ENCODE results near the gene WHRN.

The WHRN gene

DNA sequence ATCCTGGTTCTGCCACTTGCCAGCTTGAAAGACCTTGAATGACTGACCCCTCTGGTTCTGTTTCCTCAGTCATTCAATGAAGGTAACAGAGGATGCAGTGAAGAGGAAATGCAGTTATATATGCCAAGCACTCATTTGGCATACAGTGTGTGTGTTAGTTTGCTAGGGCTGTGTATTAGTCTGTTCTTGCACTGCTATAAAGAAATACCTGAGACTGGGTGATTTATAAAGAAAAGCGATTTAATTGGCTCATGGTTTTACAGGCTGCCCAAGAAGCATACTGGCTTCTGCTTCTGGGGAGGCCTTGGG lies 8.6 kb upstream of the WHRN start:
- DNase-seq (ENCODE audit: low spot score): no peak

DNA sequence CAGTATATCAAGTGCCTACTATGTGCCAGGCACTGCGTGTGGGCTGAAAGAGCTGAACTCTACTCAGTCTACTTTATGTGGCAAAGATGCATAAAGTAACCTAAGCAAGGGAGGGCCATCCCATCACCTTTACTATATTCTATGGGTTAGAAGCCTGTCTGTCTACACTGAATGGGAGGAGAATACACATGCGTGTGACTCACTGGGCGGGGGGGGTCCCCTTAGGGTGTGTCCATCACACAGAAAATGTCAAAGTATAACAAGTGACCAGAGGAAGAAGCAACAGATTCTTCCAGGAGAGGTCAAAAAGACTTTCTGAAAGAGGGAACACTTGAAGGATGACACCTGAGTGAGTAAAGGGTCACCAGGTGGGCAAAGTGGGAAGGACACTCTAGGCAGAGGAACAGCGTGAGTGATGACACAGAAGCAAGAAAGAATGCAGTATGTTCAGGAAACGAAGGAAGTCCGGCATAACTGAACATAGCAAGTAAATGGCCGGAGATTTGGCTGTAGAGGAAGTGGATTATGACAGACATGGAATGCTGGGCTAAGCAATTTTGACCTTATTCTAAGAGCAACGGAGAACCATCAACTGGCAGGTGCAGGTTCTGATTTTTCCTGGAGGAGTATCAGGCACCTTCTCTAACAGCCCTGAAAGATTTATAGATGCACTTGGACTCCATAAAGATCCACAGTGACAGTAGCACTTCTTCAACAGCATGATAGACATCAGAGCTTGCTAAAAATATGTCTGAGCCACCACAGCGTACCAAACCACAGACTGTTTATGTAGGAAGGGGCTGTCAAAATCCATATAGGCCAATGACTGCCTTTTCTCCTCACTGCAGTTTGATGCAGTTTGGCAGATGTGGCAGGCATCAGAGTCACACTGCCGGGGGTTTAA lies 8.0 kb upstream of the WHRN start:
- no peak for DNase-seq (ENCODE audit: low spot score)

GRCh38 chr9:114511978-114512874 lies 7.0 kb upstream of the WHRN start:
- no peak for DNase-seq (ENCODE audit: low spot score)

- DNase-seq (ENCODE audit: low spot score): no peak
These were observed 2.5 kb upstream of the WHRN start for GRCh38 chr9:114507726-114508125.

DNA sequence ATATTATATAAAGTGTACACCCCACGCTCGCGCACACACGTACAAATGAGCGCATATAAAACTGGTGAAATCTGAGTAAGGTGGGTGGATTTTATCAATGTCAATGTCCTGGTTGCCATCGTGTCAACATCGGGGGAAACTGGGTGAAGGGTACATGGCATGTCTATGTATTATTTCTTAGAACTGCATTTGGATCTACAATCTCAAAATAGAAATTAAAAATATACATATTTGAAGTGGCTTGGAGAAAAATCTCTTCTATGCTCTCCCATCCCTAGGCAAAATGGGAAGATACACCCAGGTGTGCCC lies 763 bp upstream of the WHRN start:
- no peak for DNase-seq (ENCODE audit: low spot score)

DNA sequence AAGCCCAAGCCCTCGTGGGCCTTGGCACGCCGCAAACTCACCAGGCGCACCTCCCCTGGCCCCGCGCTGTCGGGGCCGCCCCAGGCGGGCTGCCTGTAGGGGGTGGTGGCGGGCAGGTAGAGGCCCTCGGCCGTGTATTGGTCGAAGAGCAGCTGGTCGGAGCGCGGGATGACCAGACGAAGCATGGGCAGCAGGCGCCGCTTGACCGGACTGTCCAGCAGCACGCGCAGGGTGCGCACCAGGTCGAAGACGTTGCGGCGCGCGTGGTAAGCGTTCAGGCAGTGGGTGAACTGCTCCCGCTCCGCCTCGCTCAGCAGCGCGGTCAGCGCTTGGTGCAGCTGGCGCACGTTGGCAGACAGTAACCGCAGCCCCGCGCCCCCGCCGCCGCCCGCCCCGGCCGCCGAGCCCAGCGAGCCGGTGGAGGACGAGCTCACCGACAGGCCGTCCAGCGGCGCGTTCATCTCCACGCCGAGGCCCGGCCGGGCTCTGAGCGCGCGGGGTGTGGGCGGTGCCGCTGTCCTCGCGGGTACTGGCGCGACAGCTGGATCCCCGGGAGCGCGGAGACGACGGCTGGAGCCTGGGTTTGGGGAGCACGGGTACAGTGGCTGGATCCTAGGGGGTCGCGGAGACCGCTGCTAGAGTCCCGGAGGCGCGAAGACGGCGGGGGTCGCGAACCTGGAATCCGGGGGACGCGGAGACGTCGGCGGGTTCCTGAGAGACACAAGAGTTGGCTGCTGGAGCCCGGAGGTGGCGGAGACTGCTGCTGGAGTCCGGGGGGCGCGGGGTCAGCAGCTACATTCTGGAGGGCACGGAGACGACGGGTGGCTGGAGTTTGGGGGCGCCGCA lies 709 bp downstream of the WHRN start:
- peak; percentile 83 for DNase-seq (ENCODE audit: low spot score)

- DNase-seq (ENCODE audit: low spot score): no peak
These were observed 1.5 kb downstream of the WHRN start for GRCh38 chr9:114503522-114504340.

GRCh38 chr9:114503009-114503408 lies 2.3 kb downstream of the WHRN start:
- DNase-seq (ENCODE audit: low spot score): no peak

DNA sequence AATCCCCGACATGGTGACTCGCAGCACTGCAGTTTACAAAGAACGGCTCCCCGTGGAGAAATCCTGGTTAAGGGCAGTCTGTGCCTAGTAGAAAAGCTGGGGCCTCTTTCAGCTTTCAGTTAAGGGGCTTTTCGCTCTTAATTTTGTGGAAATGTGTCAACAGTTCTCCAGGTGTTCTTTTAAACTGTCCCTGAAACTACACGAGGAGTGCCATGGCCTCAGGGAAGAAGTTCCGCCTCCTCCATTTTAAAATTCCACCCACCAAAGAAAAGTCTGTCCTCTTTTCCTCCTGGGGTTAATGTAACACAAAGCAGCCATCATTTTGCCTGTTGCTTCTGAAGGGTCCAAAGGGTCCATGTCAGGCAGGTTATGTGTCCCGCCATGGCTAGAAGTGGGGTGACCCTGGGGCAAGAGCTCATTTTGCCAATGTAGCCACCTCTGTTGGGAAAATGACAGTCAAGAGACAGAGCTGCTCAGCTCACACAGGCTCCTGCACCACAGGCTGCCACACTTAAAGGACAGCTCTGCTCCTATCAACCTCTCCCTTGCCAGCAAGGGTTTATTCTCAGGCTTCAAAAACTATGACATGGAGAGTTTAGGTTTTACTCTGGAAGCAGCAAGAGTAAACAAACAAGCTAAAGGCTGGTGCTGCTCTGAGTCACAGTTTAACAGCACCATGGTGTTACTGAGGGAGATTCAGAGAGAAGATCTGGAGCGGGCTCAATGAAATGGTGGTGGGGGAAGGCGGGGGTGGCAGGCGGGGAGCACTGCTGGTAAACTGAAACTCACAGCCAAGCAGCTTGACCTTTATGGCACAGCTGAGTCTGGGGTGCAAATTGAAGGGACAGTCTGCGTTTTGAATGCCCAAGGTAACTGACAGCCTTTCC lies 3.2 kb downstream of the WHRN start:
- no peak for DNase-seq (ENCODE audit: low spot score)

- no peak for DNase-seq (ENCODE audit: low spot score)
These were observed 4.5 kb downstream of the WHRN start for GRCh38 chr9:114500697-114501292.

DNA sequence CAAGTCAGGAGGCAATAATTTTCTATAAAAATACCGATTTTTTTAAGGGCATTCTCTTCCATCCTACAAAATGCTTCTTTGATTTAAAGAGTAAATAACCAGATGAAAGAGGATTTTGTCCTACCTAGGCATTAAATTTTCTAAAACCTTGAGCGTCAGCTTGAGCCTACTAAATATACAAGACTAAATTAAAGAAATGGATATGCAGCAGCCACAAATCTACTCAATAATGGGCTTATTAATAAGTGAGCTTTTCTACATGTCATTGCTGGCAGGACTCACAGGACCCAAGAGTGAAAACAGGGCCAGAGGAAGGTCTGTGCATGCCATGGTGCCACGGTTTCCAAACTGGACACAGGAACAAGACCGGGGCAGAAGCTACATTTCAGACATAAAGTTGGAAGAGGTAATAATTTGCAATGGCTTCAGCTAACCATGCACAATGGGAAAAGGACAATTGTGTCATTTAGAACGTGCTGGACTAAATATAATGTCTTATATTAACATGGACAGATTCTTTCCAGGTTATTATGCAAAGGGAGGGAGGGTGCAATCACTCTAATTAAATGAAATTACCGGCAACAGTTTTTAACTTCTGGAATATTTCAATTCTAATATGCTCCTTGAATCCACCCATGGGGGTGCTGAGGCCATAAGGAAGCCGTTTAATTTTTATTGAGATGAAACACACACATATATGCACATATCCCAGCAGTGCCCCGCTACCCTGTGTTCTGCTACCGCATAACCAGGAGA lies 5.2 kb downstream of the WHRN start:
- no peak for DNase-seq (ENCODE audit: low spot score)

DNA sequence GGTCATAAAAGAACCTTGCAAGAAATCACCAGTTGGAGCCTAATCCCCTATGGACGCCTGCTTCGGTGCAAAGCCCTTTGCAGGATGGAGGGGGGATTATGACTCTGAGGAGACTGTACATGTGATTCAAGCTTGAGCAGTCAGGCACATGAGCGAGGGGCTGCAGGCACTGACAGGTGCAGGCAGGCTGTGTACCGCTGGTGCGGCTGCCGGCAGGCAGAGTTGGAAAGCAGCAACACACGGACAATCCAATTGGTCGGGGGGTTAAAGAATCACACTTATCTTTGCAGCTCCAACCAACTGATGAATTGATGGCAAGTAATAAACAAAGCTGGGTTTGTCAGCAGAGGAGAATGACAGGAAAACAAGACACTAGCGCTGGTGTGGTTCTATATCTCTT lies 5.7 kb downstream of the WHRN start:
- no peak for DNase-seq (ENCODE audit: low spot score)

GRCh38 chr9:114497727-114498382 lies 7.4 kb downstream of the WHRN start:
- no peak for DNase-seq (ENCODE audit: low spot score)

DNA sequence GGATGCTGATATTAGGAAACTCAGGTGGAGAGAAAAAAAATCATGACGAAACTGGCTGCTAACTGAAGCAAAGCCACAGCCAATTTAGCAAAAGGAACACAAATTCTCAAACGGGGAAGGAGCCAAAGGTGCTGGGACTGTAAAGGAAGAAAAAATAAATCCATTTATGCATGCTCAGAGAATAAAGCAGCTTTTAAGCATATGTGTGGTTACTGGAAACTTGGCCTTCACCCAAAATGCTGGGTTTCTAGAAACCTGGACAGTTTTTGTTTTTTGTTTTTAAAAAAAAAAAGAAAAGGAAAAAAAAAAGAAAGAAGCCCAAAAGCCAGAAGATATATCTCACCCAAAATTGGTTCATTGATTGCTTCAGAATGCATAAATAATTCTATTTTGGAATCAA lies 8.0 kb downstream of the WHRN start:
- no peak for DNase-seq (ENCODE audit: low spot score)

- no peak for DNase-seq (ENCODE audit: low spot score)
These were observed 9.3 kb downstream of the WHRN start for GRCh38 chr9:114496011-114496410.

- no peak for DNase-seq (ENCODE audit: low spot score)
These were observed 10.3 kb downstream of the WHRN start for GRCh38 chr9:114494776-114495569.

- DNase-seq (ENCODE audit: low spot score): no peak
These were observed 11.6 kb downstream of the WHRN start for GRCh38 chr9:114493521-114494184.
